ENCODE results near the gene ACAP2.

ACAP2 gene

DNA sequence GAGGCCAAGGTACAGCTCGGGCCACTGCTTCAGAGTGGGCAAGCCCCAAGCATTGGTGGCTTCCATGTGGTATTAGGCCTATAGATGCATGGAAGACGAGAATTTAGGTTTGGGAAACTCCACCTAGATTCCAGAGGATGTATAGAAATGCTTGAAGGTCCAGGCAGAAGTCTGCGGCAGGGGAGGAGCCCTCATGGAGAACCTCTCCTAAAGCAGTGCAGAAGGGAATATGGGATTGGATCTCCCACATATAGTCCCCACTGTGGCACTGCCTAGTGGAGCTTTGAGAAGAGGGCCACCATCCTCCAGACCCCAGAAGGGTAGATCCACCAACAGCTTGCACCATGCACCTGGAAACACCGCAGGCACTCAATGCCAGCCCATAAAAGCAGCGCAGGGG, 123.8 kb downstream of the ACAP2 start:
- TF ChIP-seq, protein P1, sequence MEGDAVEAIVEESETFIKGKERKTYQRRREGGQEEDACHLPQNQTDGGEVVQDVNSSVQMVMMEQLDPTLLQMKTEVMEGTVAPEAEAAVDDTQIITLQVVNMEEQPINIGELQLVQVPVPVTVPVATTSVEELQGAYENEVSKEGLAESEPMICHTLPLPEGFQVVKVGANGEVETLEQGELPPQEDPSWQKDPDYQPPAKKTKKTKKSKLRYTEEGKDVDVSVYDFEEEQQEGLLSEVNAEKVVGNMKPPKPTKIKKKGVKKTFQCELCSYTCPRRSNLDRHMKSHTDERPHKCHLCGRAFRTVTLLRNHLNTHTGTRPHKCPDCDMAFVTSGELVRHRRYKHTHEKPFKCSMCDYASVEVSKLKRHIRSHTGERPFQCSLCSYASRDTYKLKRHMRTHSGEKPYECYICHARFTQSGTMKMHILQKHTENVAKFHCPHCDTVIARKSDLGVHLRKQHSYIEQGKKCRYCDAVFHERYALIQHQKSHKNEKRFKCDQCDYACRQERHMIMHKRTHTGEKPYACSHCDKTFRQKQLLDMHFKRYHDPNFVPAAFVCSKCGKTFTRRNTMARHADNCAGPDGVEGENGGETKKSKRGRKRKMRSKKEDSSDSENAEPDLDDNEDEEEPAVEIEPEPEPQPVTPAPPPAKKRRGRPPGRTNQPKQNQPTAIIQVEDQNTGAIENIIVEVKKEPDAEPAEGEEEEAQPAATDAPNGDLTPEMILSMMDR (IDR thresholded peaks at IDR 0.05; ENCODE audit: insufficient read depth, low read length, missing control alignments), result no peak
- DNase-seq (ENCODE audit: low read depth, low spot score), result no peak
- CTCF ChIA-PET, result no interaction called here
- POLR2A ChIA-PET, result no interaction called here
- no peak overlapping the region for H3K4me3 ChIP-seq (ENCODE audit: low read depth, low read length)

GRCh38 chr3:195312714-195313113, 130.1 kb downstream of the ACAP2 start:
- H3K4me3 ChIP-seq (ENCODE audit: low read depth, low read length), result no peak overlapping the region
- DNase-seq (ENCODE audit: low read depth, low spot score), result no peak
- POLR2A ChIA-PET, result no interaction called here
- TF ChIP-seq, protein P1 (IDR thresholded peaks at IDR 0.05; ENCODE audit: insufficient read depth, low read length, missing control alignments), result no peak
- CTCF ChIA-PET, result interaction anchor here (1.2 to 2.2 kb wide), 2 partner anchors 41 to 210 kb away, joined by 4 to 9 read pairs; partner anchors contain the start of gene XXYLT1

GRCh38 chr3:195307711-195308110, 135.1 kb downstream of the ACAP2 start:
- no peak for DNase-seq (ENCODE audit: low read depth, low spot score)
- no peak overlapping the region for H3K4me3 ChIP-seq (ENCODE audit: low read depth, low read length)
- TF ChIP-seq, protein P1 (IDR thresholded peaks at IDR 0.05; ENCODE audit: insufficient read depth, low read length, missing control alignments), result no peak
- POLR2A ChIA-PET, result no interaction called here
- CTCF ChIA-PET, result interaction anchor here (0.8 to 1.4 kb wide), 3 partner anchors 20 to 608 kb away, joined by 3 to 8 read pairs (median 4); partner anchors contain the start of gene XXYLT1

DNA sequence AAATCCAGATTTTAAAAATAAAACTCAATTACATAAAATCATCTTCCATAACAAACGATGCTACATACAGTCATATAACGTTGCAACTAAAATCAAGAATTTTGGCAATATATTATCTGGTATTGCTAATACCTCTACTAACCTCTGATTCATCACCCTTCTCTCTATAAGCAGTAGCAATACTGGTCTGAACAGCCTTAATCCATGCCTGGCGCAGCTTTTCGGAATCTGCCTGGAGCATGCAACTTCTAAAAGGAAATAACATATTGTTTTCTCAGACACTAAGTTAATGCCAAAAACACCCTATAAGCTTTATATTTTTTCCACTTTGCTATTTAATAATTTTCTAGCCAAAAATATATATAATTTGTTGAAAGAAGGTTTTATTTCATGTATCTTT, 136.5 kb downstream of the ACAP2 start:
- TF ChIP-seq, protein P1 (IDR thresholded peaks at IDR 0.05; ENCODE audit: insufficient read depth, low read length, missing control alignments), result no peak
- ChIA-PET POLR2A (no interaction called here), CTCF (no interaction called here)
- no peak for DNase-seq (ENCODE audit: low read depth, low spot score)
- H3K4me3 ChIP-seq (ENCODE audit: low read depth, low read length), result no peak overlapping the region

DNA sequence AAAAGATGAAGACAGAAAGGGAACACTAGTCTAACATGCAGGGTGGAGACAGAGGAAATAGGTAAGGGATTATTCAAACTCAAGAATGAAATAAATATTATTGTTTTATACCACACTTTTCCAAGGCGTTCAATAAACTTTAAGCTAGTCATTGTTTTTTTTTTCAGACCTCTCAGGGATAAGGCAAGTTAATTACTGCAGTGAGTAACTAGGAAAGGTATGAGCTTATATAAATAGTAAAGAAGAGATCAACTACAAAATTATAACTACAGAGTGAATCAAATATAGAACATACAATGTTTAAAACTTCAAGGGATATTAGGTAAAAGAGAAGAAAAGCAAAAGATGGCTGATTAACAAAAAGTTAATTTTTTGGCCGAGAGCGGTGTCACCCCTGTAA, 140.4 kb downstream of the ACAP2 start:
- POLR2A ChIA-PET, result interaction anchor here (0.6 to 1.8 kb wide), 2 partner anchors 31 to 141 kb away, joined by 3 to 5 read pairs; partner anchors contain the start of genes ACAP2 and XXYLT1
- TF ChIP-seq, protein P1 (IDR thresholded peaks at IDR 0.05; ENCODE audit: insufficient read depth, low read length, missing control alignments), result no peak
- peak; percentile 4 for DNase-seq (ENCODE audit: low read depth, low spot score)
- CTCF ChIA-PET, result interaction anchor here (0.7 to 2.8 kb wide), 7 partner anchors 9 to 221 kb away, joined by 3 to 14 read pairs (median 5); partner anchors contain the start of gene XXYLT1
- H3K4me3 ChIP-seq (ENCODE audit: low read depth, low read length), result no peak overlapping the region

GRCh38 chr3:195297446-195297845, 145.4 kb downstream of the ACAP2 start:
- CTCF ChIA-PET, result interaction anchor here (0.9 kb wide), 1 partner anchor 26 kb away, joined by 7 read pairs; the partner anchor contains the start of gene XXYLT1
- DNase-seq (ENCODE audit: low read depth, low spot score), result no peak
- H3K4me3 ChIP-seq (ENCODE audit: low read depth, low read length), result no peak overlapping the region
- POLR2A ChIA-PET, result no interaction called here
- TF ChIP-seq, protein P1 (IDR thresholded peaks at IDR 0.05; ENCODE audit: insufficient read depth, low read length, missing control alignments), result no peak

Measured in AG04449 (cell line).